Keratinocyte (primary cell): ENCODE measurements around the gene TEX22.

ENCODE experiments used
- CTCF ChIP-seq, 3 experiments: IDR thresholded peaks in 1 of 3; conservative IDR thresholded peaks in 1 of 3; optimal IDR thresholded peaks in 1 of 3; 2 replicates in 2 of 3; 3 replicates in 1 of 3; pipeline versions ENCODE3 to v1.5.1; 2011; ENCODE audit warnings: low read length in 3 of 3, mild to moderate bottlenecking in 3 of 3, moderate library complexity in 2 of 3, control low read depth in 1 of 3, inconsistent platforms in 1 of 3; ENCODE audit not compliant: insufficient read depth in 2 of 3; ENCODE audit errors: extremely low read depth in 1 of 3
- EZH2 ChIP-seq: IDR thresholded peaks from one replicate; pipeline ENCODE4 v1.6.1; 2012; ENCODE audit warnings: inconsistent platforms, mild to moderate bottlenecking, low read length, moderate library complexity

GRCh38 chr14:105452963-105453362 lies 54.6 kb downstream of the TEX22 start:
- TF ChIP-seq CTCF (optimal IDR thresholded peaks at IDR 0.05 in 1 of 3, IDR thresholded peaks at IDR 0.05 in 1 of 3, conservative IDR thresholded peaks at IDR 0.05 in 1 of 3; ENCODE audit: extremely low read depth in 1 of 3, insufficient read depth in 2 of 3, low read length in 3 of 3): no peak
- TF ChIP-seq EZH2: no peak
